GM23338 (cell line): Measurements from ENCODE around the gene DIP2C. TPM values are rescaled to one million over a fixed set of nuclear protein-coding genes. Genes with fewer than 3 reads are reported as not detected.

ENCODE experiments used
- ATAC-seq: fragments of 200-7000 bp; cut with Tn5 transposase; 3 replicates; pipeline ENCODE4 v1.9.1; 2020
- DNase-seq: peaks from one replicate; pipeline ENCODE4 v3.0.0-alpha.2; 2015; ENCODE audit warnings: low spot score
- H2AFZ ChIP-seq: fragments of 200-600 bp; sonication (generic); 2 replicates; pipeline ENCODE4 v1.8.0; 2016; ENCODE audit warnings: antibody characterized with exemption, mild to moderate bottlenecking, moderate library complexity
- H3F3A ChIP-seq: fragments of 200-600 bp; sonication (generic); replicated peaks from 2 replicates; pipeline ENCODE4 v1.8.0; 2017; ENCODE audit warnings: antibody characterized with exemption, mixed run types, low read depth
- H3K27ac ChIP-seq: fragments of 200-600 bp; sonication (generic); 2 replicates; pipeline ENCODE4 v1.6.1; 2016; ENCODE audit warnings: low read depth
- H3K27me3 ChIP-seq: fragments of 200-600 bp; sonication (generic); 2 replicates; pipeline ENCODE4 v1.8.0; 2016; ENCODE audit warnings: mild to moderate bottlenecking, mixed run types, moderate library complexity; ENCODE audit not compliant: insufficient read depth
- H3K36me3 ChIP-seq: fragments of 200-600 bp; sonication (generic); 2 replicates; pipeline ENCODE4 v1.8.0; 2016; ENCODE audit warnings: mild to moderate bottlenecking; ENCODE audit not compliant: insufficient read depth
- H3K4me1 ChIP-seq: fragments of 200-600 bp; sonication (generic); 2 replicates; pipeline ENCODE4 v1.8.0; 2016; ENCODE audit warnings: mild to moderate bottlenecking, moderate library complexity; ENCODE audit not compliant: insufficient read depth
- H3K4me2 ChIP-seq: fragments of 200-600 bp; sonication (generic); 2 replicates; pipeline ENCODE4 v1.7.1; 2017; ENCODE audit warnings: mixed run types
- H3K4me3 ChIP-seq: fragments of 200-600 bp; sonication (generic); 2 replicates; pipeline ENCODE4 v1.6.1; 2016; ENCODE audit warnings: mixed run types
- H3K79me2 ChIP-seq: fragments of 200-600 bp; sonication (generic); replicated peaks from 2 replicates; pipeline ENCODE4 v1.8.0; 2017; ENCODE audit warnings: mild to moderate bottlenecking; ENCODE audit not compliant: insufficient read depth
- H3K9me2 ChIP-seq: fragments of 200-600 bp; sonication (generic); 2 replicates; pipeline ENCODE4 v1.8.0; 2017; ENCODE audit not compliant: insufficient read depth
- H4K20me1 ChIP-seq: fragments of 200-600 bp; sonication (generic); replicated peaks from 2 replicates; pipeline ENCODE4 v1.8.0; 2017; ENCODE audit warnings: mild to moderate bottlenecking; ENCODE audit not compliant: insufficient read depth
- H3K27ac Mint-ChIP-seq: 2 replicates; pipeline ENCODE4 v1.8.0; 2020; ENCODE audit warnings: inconsistent platforms, mild to moderate bottlenecking, moderate library complexity, mixed read lengths
- H3K27me3 Mint-ChIP-seq: 3 replicates; pipeline ENCODE4 v1.8.0; 2022; ENCODE audit warnings: low read depth, mild to moderate bottlenecking, moderate library complexity, mixed read lengths, inconsistent platforms; ENCODE audit not compliant: insufficient read depth, poor library complexity
- H3K36me3 Mint-ChIP-seq: 3 replicates; pipeline ENCODE4 v1.8.0; 2021; ENCODE audit warnings: low read depth, mild to moderate bottlenecking, inconsistent platforms, moderate library complexity, mixed read lengths
- H3K4me1 Mint-ChIP-seq: 3 replicates; pipeline ENCODE4 v1.8.0; 2020; ENCODE audit warnings: mild to moderate bottlenecking, inconsistent platforms, mixed read lengths
- H3K4me3 Mint-ChIP-seq: 3 replicates; pipeline ENCODE4 v1.8.0; 2021; ENCODE audit warnings: moderate library complexity, mild to moderate bottlenecking, inconsistent platforms, mixed read lengths
- H3K9me3 Mint-ChIP-seq: 3 replicates; pipeline ENCODE4 v1.8.0; 2020; ENCODE audit warnings: moderate library complexity, mild to moderate bottlenecking, inconsistent platforms, mixed read lengths
- CREB1 ChIP-seq: fragments of 250-450 bp; sonication (Bioruptor Pico); IDR thresholded peaks from 2 replicates; pipeline ENCODE4 v1.5.0; 2020; ENCODE audit warnings: low read depth, mild to moderate bottlenecking, moderate library complexity
- EZH2 ChIP-seq: fragments of 200-600 bp; sonication (generic); IDR thresholded peaks from one replicate; pipeline ENCODE4 v1.8.0; 2017; ENCODE audit warnings: antibody characterized with exemption, mild to moderate bottlenecking, low read depth; ENCODE audit not compliant: unreplicated experiment
- EZH2phosphoT487 ChIP-seq: fragments of 200-600 bp; sonication (generic); IDR thresholded peaks from one replicate; pipeline ENCODE4 v1.8.1; 2018; ENCODE audit warnings: antibody characterized with exemption; ENCODE audit not compliant: unreplicated experiment
- JUNB ChIP-seq: IDR thresholded peaks from one replicate; pipeline ENCODE4 v1.6.1; 2016; ENCODE audit warnings: antibody characterized with exemption; ENCODE audit not compliant: unreplicated experiment
- NANOG ChIP-seq: IDR thresholded peaks from 2 replicates; pipeline ENCODE4 v1.6.1; 2016; ENCODE audit warnings: antibody characterized with exemption, borderline replicate concordance
- REST ChIP-seq: IDR thresholded peaks from one replicate; pipeline ENCODE4 v1.6.1; 2018; ENCODE audit warnings: antibody characterized with exemption; ENCODE audit not compliant: unreplicated experiment
- STAT1 ChIP-seq: IDR thresholded peaks from one replicate; pipeline ENCODE4 v1.6.1; 2016; ENCODE audit warnings: antibody characterized with exemption; ENCODE audit not compliant: unreplicated experiment
- ZNF114 ChIP-seq: fragments of 250-450 bp; sonication (Bioruptor Pico); IDR thresholded peaks from 2 replicates; pipeline ENCODE4 v1.5.0; 2020; ENCODE audit warnings: mild to moderate bottlenecking, moderate library complexity
- ZNF331 ChIP-seq: fragments of 250-450 bp; sonication (Bioruptor Pico); IDR thresholded peaks from 2 replicates; pipeline ENCODE4 v1.5.0; 2020; ENCODE audit warnings: low read depth, mild to moderate bottlenecking, moderate library complexity
- polyA plus RNA-seq: library from polyadenylated mRNA; unstranded; fragments of >200 nt; fragmentation: Nextera tagmentation; extraction: Ambion mirVana; gene quantifications from 2 replicates; pipeline ENCODE4 v1.2.1, GENCODE V29; 2016
- total RNA-seq: library from RNA; depleted of rRNA; stranded (reverse); fragments of >200 nt; shearing (Covaris generic); gene quantifications from 2 replicates; pipeline ENCODE4 v1.2.3, GENCODE V29; 2014
- TF ChIP-seq, protein P1 (sequence below): IDR thresholded peaks from 2 replicates; pipeline ENCODE4 v1.6.1; 2016; ENCODE audit warnings: antibody characterized with exemption
- TF ChIP-seq, protein P2 (sequence below), 2 experiments: fragments of 200-600 bp in 1 of 2; sonication (generic) in 1 of 2; conservative IDR thresholded peaks; 2 replicates each; pipeline versions ENCODE4 v1.5.1 to v1.6.1; 2016 to 2017; ENCODE audit warnings: antibody characterized with exemption in 2 of 2, low read depth in 2 of 2, mild to moderate bottlenecking in 2 of 2, moderate library complexity in 1 of 2

DIP2C gene
- total and polyA plus RNA-seq, 2 experiments from 2014 or later, result 5.1 to 7.7 TPM

DNA sequence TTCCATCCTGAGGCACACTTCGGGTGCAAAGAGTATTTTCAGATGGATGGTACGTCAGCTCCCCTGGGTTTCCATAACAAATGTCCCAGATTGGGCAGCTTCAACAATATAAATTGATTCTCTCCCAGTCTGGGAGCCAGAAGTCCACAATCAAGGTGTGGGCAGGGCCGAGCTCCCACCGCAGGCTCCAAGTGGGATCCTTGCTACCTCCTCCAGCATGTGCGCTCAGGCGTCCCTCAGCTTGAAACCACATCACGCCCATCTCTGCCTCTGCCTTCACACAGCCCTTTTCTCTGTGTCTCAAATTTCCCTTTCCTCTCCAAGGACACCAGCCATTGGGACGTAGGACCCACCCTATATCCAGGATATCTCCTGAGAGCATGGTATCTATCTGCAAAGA is 153.5 kb downstream of the DIP2C start:
- H3K9me2 ChIP-seq, result no peaks in the 10 kb centered on the region
- H3K79me2 ChIP-seq, result 0 out of 2 replicates have a peak, but pooled peaks cover 3% of the 10 kb centered on the region
- TF ChIP-seq JUNB (no peak), STAT1 (no peak), NANOG (no peak), CREB1 (CRISPR knock-in tag) (no peak), ZNF114 (CRISPR knock-in tag) (no peak)
- TF ChIP-seq, protein P1, sequence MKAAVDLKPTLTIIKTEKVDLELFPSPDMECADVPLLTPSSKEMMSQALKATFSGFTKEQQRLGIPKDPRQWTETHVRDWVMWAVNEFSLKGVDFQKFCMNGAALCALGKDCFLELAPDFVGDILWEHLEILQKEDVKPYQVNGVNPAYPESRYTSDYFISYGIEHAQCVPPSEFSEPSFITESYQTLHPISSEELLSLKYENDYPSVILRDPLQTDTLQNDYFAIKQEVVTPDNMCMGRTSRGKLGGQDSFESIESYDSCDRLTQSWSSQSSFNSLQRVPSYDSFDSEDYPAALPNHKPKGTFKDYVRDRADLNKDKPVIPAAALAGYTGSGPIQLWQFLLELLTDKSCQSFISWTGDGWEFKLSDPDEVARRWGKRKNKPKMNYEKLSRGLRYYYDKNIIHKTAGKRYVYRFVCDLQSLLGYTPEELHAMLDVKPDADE, result no peak
- Mint-ChIP-seq H3K36me3 (no peaks in the 10 kb centered on the region), H3K27me3 (peaks cover 9% of the 10 kb centered on the region), H3K4me3 (no peak overlapping the region), H3K4me1 (peaks cover 11% of the 10 kb centered on the region), H3K9me3 (no peaks in the 10 kb centered on the region), H3K27ac (no peak overlapping the region)
- H3K36me3 ChIP-seq, result no peaks in the 10 kb centered on the region
- no peak overlapping the region for H3K27ac ChIP-seq
- ATAC-seq, result no peak
- no peaks in the 10 kb centered on the region; the same call in 1 of the 2 replicates for H4K20me1 ChIP-seq
- no peaks in the 10 kb centered on the region for H3K27me3 ChIP-seq
- DNase-seq, result no peak
- no peaks in the 10 kb centered on the region for H3K4me1 ChIP-seq
- H3K4me2 ChIP-seq, result no peak overlapping the region
- no peak overlapping the region for H2AFZ ChIP-seq
- H3K4me3 ChIP-seq, result no peak overlapping the region
- H3F3A ChIP-seq, result no peaks in the 10 kb centered on the region

GRCh38 chr10:535051-535450 is 154.4 kb downstream of the DIP2C start:
- Mint-ChIP-seq H3K36me3 (no peaks in the 10 kb centered on the region), H3K4me3 (no peak overlapping the region), H3K27me3 (peaks cover 9% of the 10 kb centered on the region), H3K4me1 (peaks cover 11% of the 10 kb centered on the region), H3K27ac (peak overlapping the region; percentile 55; the same call in 1 of the 2 replicates), H3K9me3 (no peaks in the 10 kb centered on the region)
- Histone ChIP-seq H2AFZ (no peak overlapping the region), H3K27ac (no peak overlapping the region), H3K4me2 (no peak overlapping the region), H3K27me3 (no peaks in the 10 kb centered on the region), H3K4me1 (no peaks in the 10 kb centered on the region), H3F3A (no peaks in the 10 kb centered on the region), H3K9me2 (no peaks in the 10 kb centered on the region), H3K79me2 (0 out of 2 replicates have a peak, but pooled peaks cover 3% of the 10 kb centered on the region), H4K20me1 (no peaks in the 10 kb centered on the region; the same call in 1 of the 2 replicates), H3K36me3 (no peaks in the 10 kb centered on the region), H3K4me3 (no peak overlapping the region)
- no peak for DNase-seq
- peak; percentile 45 for ATAC-seq
- TF ChIP-seq REST (no peak), ZNF114 (CRISPR knock-in tag) (no peak), NANOG (no peak), JUNB (no peak), EZH2 (no peak), ZNF331 (CRISPR knock-in tag) (no peak), EZH2phosphoT487 (no peak)
- TF ChIP-seq, protein P2, sequence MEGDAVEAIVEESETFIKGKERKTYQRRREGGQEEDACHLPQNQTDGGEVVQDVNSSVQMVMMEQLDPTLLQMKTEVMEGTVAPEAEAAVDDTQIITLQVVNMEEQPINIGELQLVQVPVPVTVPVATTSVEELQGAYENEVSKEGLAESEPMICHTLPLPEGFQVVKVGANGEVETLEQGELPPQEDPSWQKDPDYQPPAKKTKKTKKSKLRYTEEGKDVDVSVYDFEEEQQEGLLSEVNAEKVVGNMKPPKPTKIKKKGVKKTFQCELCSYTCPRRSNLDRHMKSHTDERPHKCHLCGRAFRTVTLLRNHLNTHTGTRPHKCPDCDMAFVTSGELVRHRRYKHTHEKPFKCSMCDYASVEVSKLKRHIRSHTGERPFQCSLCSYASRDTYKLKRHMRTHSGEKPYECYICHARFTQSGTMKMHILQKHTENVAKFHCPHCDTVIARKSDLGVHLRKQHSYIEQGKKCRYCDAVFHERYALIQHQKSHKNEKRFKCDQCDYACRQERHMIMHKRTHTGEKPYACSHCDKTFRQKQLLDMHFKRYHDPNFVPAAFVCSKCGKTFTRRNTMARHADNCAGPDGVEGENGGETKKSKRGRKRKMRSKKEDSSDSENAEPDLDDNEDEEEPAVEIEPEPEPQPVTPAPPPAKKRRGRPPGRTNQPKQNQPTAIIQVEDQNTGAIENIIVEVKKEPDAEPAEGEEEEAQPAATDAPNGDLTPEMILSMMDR (conservative IDR thresholded peaks at IDR 0.05; ENCODE audit: low read depth in 2 of 2), result no peak
- TF ChIP-seq, protein P1, result no peak
